IPS-20b (cell line): ENCODE results near the gene CLMN.
A peak's percentile ranks its signal among the peaks of the same experiment; 100 is the strongest.

ENCODE experiments used
- H3K27ac ChIP-seq: one replicate; pipeline ENCODE4 v1.5.1; 2013; ENCODE audit warnings: low read length
- H3K27me3 ChIP-seq: 2 replicates; pipeline ENCODE4 v1.6.1; 2013; ENCODE audit warnings: mild to moderate bottlenecking, low read length, inconsistent platforms; ENCODE audit not compliant: insufficient read depth
- H3K36me3 ChIP-seq: 2 replicates; pipeline ENCODE4 v1.6.1; 2013; ENCODE audit warnings: low read depth, mild to moderate bottlenecking, inconsistent platforms, low read length, moderate library complexity; ENCODE audit not compliant: insufficient read depth
- H3K4me1 ChIP-seq: 2 replicates; pipeline ENCODE4 v1.6.1; 2013; ENCODE audit warnings: mild to moderate bottlenecking, control low read depth, inconsistent platforms, low read length, moderate library complexity; ENCODE audit not compliant: insufficient read depth
- H3K4me3 ChIP-seq: 2 replicates; pipeline ENCODE4 v1.5.1; 2013; ENCODE audit warnings: mild to moderate bottlenecking, low read length, inconsistent platforms
- H3K9ac ChIP-seq: 2 replicates; pipeline ENCODE4 v1.6.1; 2013; ENCODE audit warnings: low read depth, mild to moderate bottlenecking, inconsistent platforms, low read length, moderate library complexity
- H3K9me3 ChIP-seq: 2 replicates; pipeline ENCODE4 v1.6.1; 2013; ENCODE audit warnings: mild to moderate bottlenecking, low read depth, low read length, inconsistent platforms; ENCODE audit not compliant: insufficient read depth

Gene CLMN

DNA sequence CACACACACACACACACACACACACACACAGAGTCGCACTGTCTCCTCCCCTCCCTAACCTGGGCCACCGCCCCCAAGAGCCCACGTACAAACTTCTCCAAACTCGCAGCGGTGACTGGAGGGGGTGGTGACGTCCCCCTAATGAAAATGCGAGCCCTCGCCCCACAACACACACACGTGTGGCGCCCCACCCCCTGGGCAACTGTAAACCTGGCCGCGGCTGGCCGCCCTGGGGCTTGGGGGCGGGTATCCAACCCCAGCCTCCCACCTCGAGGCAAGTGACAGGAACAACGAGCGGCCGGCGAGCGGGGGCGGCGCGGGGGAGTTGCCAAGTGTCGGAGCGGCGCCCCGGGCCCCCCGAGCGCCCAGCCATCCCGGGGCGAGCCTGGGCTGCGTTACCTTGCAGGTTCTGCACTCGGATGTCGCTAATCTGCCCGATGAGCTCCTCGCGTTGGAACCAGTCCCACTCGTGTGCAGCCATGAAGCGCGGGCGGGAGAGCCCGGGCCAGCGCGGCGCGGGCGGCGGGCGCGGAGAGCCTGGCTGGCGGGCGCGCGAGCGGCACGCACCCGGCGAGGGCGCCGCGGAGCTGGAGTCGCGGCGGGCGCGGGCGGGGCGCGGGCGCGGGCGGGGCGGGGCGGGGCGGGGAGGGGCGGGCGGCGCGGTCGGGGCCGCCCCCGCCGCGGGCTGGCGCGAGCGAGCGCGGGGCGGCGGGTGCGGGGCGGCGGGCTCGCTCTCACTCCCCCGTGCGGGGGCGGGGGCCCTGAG lies at the start of gene CLMN:
CLMN (minus strand) TSS at position 597 of the 766 bp plus-strand sequence; CDS start at position 481, 116 bp downstream.
- Histone ChIP-seq H3K9ac (peak within 1 kb of the TSS; percentile 53; the same call in 1 of the 2 replicates), H3K4me3 (peak within 1 kb of the TSS; percentile 76), H3K9me3 (no peaks in the 10 kb centered on the region), H3K36me3 (no peaks in the 10 kb centered on the region), H3K27ac (no peak within 1 kb of the TSS), H3K27me3 (peaks cover 45% of the 10 kb centered on the region), H3K4me1 (no peaks in the 10 kb centered on the region; the same call in 1 of the 2 replicates)

DNA sequence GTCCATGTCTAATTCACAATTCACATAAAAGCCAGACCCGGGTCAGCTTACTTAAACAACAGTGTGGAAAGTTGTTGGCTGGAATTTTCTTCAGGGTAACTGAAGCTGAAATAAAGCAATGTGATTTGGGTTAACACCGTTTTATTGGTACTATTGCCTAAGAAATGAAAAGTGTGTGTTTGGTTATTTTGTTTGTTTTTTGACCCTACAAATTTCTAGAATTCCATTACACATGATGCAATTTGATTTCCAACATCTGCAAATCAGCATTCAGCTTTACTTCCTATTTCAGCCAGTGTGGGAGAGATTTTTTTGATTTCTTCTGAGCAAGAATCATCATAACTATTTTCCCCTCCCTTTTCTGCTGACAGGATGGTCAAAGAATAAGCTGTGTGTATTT lies 45.7 kb upstream of the CLMN start:
- Histone ChIP-seq H3K27me3 (no peaks in the 10 kb centered on the region), H3K9me3 (no peaks in the 10 kb centered on the region), H3K27ac (no peak overlapping the region), H3K4me1 (peaks cover 20% of the 10 kb centered on the region), H3K36me3 (no peaks in the 10 kb centered on the region), H3K9ac (no peak overlapping the region), H3K4me3 (no peak overlapping the region)

GRCh38 chr14:95364481-95365209 lies 44.9 kb upstream of the CLMN start:
- H3K27ac ChIP-seq, result no peak overlapping the region
- no peaks in the 10 kb centered on the region for H3K9me3 ChIP-seq
- H3K36me3 ChIP-seq, result no peaks in the 10 kb centered on the region
- H3K9ac ChIP-seq, result no peak overlapping the region
- no peaks in the 10 kb centered on the region for H3K27me3 ChIP-seq
- H3K4me3 ChIP-seq, result no peak overlapping the region
- H3K4me1 ChIP-seq, result peaks cover 15% of the 10 kb centered on the region

- H3K36me3 ChIP-seq, result no peaks in the 10 kb centered on the region
- H3K4me1 ChIP-seq, result peaks cover 14% of the 10 kb centered on the region
- H3K27me3 ChIP-seq, result no peaks in the 10 kb centered on the region
- no peaks in the 10 kb centered on the region for H3K9me3 ChIP-seq
- H3K9ac ChIP-seq, result no peak overlapping the region
- H3K27ac ChIP-seq, result no peak overlapping the region
- no peak overlapping the region for H3K4me3 ChIP-seq
Measured at GRCh38 chr14:95363468-95363954, 43.8 kb upstream of the CLMN start.

- Histone ChIP-seq H3K4me3 (peak overlapping the region; percentile 65), H3K4me1 (peaks cover 14% of the 10 kb centered on the region), H3K27me3 (no peaks in the 10 kb centered on the region)
Measured at GRCh38 chr14:95362138-95362494, 42.4 kb upstream of the CLMN start.

GRCh38 chr14:95361373-95362137 lies 41.8 kb upstream of the CLMN start:
- Histone ChIP-seq H3K27ac (peak overlapping the region; percentile 41), H3K4me1 (peaks cover 14% of the 10 kb centered on the region), H3K9ac (peak overlapping the region; percentile 79; the same call in 1 of the 2 replicates), H3K9me3 (no peaks in the 10 kb centered on the region), H3K4me3 (peak overlapping the region; percentile 65), H3K27me3 (no peaks in the 10 kb centered on the region), H3K36me3 (no peaks in the 10 kb centered on the region)

More at GRCh38 chr14:95362138-95362494, 42.4 kb upstream of the CLMN start:
- H3K9ac ChIP-seq, result peak overlapping the region; percentile 79; the same call in 1 of the 2 replicates
- H3K9me3 ChIP-seq, result no peaks in the 10 kb centered on the region
- no peaks in the 10 kb centered on the region for H3K36me3 ChIP-seq
- H3K27ac ChIP-seq, result peak overlapping the region; percentile 41

DNA sequence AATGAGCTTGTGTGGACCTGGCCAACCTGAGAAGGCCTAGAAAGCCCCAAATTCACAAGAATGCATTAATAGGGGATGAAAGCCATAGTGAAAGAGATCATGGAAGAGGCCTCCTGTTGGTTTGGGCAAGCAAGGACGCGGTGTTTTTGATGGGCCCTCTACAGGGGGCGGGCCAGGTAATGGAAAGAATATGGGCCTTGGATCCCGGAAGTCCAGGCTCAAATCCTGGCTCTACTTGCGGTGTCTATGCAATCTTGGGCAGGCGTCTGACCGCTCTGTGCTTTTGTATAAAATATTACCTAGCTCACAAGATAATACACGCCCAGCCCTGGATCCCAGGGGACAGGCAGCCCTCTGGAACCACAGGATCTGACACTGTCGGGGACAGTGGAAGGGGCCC lies 41.1 kb upstream of the CLMN start:
- no peaks in the 10 kb centered on the region for H3K36me3 ChIP-seq
- 0 out of 2 replicates have a peak overlapping the region, but pooled peaks have one; percentile 4 for H3K9ac ChIP-seq
- no peaks in the 10 kb centered on the region for H3K27me3 ChIP-seq
- H3K9me3 ChIP-seq, result no peaks in the 10 kb centered on the region
- peaks cover 14% of the 10 kb centered on the region for H3K4me1 ChIP-seq
- no peak overlapping the region for H3K27ac ChIP-seq
- H3K4me3 ChIP-seq, result no peak overlapping the region

DNA sequence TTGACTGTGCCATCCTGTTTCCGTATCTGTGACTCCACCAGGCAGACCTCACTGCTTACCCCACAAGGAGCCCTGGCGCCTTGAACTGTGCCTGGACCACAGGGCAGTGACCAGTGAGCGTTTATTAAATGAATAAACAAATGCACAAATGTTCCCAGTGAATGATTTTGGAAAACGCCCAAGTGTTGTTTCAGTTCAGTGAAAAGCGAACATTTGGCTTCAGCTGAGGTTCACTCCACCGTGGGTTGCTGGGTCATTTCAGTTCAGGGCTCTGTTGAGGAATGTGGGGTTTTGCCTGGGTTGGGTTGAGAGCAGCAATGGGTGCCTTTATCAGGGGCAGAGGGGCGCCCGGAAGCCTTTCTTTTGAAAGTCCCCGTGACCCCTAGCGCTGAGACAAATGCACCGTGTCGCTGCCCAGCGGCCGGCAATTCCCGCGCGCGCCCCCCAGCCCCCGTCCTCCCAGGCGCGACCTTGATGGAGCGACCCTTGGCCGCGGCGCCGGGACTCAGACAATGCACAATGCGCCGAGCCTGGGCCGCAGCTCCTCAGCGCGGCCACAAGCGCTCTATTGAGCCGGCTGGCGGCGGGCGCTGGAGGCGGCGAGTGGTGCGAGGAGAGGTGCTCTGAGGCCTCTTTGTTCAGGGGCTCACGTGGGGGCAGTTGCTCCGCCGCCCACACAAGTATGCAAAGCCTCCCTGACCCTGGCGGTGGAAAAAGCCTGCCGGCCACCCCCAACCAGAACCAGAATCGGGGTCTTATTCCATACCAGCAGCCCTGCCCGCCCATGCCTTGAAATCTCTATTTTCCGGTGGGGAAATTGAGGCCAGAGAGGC lies 40.5 kb upstream of the CLMN start:
- Histone ChIP-seq H3K36me3 (no peaks in the 10 kb centered on the region), H3K9ac (0 out of 2 replicates have a peak overlapping the region, but pooled peaks have one; percentile 4), H3K27me3 (no peaks in the 10 kb centered on the region), H3K27ac (no peak overlapping the region), H3K4me3 (no peak overlapping the region), H3K4me1 (peaks cover 14% of the 10 kb centered on the region), H3K9me3 (no peaks in the 10 kb centered on the region)

GRCh38 chr14:95356245-95356869 lies 36.6 kb upstream of the CLMN start:
- Histone ChIP-seq H3K4me1 (peaks cover 8% of the 10 kb centered on the region; the same call in 1 of the 2 replicates), H3K27me3 (no peaks in the 10 kb centered on the region), H3K9me3 (no peaks in the 10 kb centered on the region), H3K9ac (no peak overlapping the region), H3K4me3 (no peak overlapping the region), H3K27ac (no peak overlapping the region), H3K36me3 (no peaks in the 10 kb centered on the region)

DNA sequence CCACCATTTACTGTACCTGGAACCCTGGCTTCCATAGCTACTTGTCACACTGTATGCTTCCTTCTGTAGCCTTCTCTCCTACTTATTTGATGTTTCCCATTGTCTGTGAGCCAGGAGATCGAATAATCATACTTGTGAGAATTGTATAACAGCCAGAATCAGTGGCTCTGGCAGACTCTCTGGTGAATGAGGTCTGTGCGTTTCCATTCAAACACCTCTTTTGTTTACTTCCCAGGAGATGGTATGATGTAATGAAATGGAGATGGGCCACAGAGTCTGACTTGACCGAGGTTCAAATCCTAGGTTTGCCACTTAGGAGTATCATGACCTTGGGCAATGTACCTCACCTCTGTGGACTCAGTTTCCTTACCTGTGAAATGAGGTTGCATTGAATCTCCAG lies 35.7 kb upstream of the CLMN start:
- Histone ChIP-seq H3K4me1 (0 out of 2 replicates have a peak, but pooled peaks cover 3% of the 10 kb centered on the region), H3K36me3 (no peaks in the 10 kb centered on the region), H3K9me3 (no peaks in the 10 kb centered on the region), H3K27me3 (no peaks in the 10 kb centered on the region), H3K27ac (no peak overlapping the region), H3K9ac (no peak overlapping the region), H3K4me3 (no peak overlapping the region)
